Occipital lobe (tissue), 2 donors: Measurements from ENCODE around the gene SLC43A3. TPM values are rescaled to one million over a fixed set of nuclear protein-coding genes. Genes with fewer than 3 reads are reported as not detected.

ENCODE experiments used
- DNase-seq: peaks from one replicate; lab custom pipeline; 2025; lab: John Stamatoyannopoulos, UW
- total RNA-seq: library from RNA; depleted of rRNA; stranded (reverse); fragments of >200 nt; gene quantifications from one replicate; pipeline ENCODE4 v1.2.3, GENCODE V29; 2014

Gene SLC43A3
- 8.7 TPM for total RNA-seq

GRCh38 chr11:57426929-57427726, at the start of gene SLC43A3:
SLC43A3 (minus strand) TSS chr11:57427121; CDS start chr11:57426172, 949 bp downstream.
- no peak for DNase-seq

- DNase-seq, result no peak
Observed at GRCh38 chr11:57476047-57476756, 49.3 kb upstream of the SLC43A3 start.

DNA sequence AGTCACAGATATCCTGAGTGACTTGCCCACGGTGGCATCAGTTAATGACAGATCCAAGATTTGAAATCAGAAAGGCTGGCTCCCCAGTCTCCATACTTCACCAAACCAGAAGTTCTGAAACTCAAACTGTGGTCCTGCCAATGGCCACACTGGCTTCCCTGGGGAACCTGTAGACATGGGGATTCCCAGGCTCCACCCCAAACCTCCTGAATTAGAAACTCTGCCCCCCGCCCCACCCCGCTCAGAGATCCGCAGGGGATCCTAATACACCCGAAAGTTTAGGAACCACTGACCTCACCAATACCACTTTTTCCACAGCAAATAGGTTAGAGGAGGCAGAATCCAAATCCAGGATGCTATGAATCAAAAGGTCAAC, 48.7 kb upstream of the SLC43A3 start:
- DNase-seq, result no peak

- DNase-seq, result no peak
Observed at GRCh38 chr11:57475191-57475590, 48.3 kb upstream of the SLC43A3 start.

DNA sequence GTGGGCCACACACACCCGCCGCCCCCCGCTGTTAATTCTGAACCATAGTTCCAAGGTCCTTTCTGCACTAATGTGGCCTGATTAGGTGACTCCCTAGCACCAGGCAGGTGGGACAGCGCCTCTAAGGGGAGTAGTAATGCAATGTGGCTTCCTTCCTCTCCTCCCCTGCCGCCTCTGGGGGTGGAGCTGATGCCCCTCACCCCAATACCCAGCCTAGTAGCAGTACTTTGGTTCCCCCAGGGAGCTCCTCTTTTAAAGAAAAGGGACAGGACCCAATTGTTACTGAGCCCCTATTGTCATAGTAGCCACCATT, 47.8 kb upstream of the SLC43A3 start:
- DNase-seq, result no peak

GRCh38 chr11:57474017-57474802, 47.3 kb upstream of the SLC43A3 start:
- no peak for DNase-seq

DNA sequence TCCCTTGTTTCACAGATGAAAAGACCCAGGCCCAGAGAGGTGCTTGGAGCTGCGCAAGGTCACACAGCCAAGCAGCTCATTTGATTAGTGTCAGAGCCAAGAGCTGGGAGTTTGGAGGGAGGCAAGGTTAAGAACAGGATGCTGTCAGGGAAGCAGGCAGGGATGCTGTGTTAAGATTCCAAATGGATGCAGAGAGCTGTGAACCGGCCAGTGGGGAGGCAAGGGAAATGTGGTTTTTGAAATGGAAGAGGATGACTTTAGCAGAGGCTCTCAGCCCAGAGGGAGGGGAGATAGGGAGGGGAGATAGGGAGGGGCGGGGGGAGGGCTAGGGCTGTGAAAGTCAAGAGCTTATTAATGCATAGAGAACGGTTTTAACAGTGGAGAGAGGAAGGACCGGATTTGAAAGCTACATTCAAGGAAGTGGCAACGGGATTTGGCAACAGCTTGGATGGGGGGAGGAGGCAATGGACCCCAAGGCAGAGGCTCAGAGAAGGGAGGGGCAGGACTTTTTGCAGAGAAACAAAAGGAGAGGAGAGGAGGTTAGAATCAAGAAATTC, 46.4 kb upstream of the SLC43A3 start:
- DNase-seq, result no peak

GRCh38 chr11:57471496-57471895, 44.6 kb upstream of the SLC43A3 start:
- DNase-seq, result no peak

DNA sequence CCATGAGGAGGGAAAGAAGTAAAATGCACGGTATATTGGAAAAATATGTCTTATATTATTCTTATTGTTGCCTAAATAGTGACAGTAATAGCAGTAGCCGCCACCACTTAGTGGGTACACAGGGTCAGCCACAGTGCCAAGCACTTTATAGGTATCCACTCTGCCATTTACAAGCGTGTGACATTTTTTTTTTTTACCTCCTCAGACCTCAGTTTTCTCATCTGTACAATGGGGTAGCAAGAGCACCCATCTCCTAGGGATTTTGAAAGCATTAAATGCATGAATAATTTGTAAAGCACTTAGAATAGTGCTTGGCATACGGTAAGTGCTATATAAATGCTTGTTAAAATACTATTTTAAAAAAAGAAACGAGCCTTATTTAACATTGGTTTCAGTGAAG, 42.3 kb upstream of the SLC43A3 start:
- DNase-seq, result no peak

GRCh38 chr11:57468276-57468675, 41.4 kb upstream of the SLC43A3 start:
- DNase-seq, result no peak

GRCh38 chr11:57467508-57468157, 40.7 kb upstream of the SLC43A3 start:
- DNase-seq, result no peak

- DNase-seq, result no peak
Observed at GRCh38 chr11:57466680-57467079, 39.8 kb upstream of the SLC43A3 start.

DNA sequence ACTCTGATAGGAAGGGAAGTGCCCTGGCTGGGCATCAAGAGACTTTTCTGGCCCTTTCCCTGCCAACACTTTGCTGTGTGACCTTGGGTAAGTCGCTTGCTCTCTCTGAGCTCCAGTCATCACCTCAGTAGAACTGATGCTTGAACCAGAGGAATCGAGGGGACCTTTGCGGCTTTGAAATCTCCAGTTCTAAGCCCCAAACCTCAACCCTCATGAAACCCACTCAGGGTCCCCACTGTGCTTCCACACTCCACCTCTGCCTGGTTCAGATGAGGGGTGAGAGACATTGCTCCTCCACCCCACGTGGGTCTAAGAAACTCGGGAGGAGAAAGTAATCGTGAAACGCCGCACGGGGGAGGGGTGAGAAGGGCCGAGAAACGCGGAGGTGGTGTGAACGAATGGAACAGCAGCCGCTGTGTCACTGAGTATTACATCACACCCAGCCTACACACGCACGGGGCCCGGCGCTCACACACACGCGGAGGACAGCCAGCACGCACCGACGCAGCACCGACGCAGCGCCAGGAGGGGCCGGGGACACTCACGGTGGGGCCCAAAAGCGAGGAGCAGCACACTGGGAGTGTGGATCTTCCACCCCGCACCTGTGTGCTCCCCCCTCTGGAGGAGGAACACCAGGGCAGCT, 37.7 kb upstream of the SLC43A3 start:
- peak; percentile 64 for DNase-seq

- DNase-seq, result no peak
Observed at GRCh38 chr11:57463671-57464538, 37.0 kb upstream of the SLC43A3 start.

- no peak for DNase-seq
Observed at GRCh38 chr11:57462597-57462996, 35.7 kb upstream of the SLC43A3 start.

- peak; percentile 29 for DNase-seq
Observed at GRCh38 chr11:57461841-57462489, 35.0 kb upstream of the SLC43A3 start.

DNA sequence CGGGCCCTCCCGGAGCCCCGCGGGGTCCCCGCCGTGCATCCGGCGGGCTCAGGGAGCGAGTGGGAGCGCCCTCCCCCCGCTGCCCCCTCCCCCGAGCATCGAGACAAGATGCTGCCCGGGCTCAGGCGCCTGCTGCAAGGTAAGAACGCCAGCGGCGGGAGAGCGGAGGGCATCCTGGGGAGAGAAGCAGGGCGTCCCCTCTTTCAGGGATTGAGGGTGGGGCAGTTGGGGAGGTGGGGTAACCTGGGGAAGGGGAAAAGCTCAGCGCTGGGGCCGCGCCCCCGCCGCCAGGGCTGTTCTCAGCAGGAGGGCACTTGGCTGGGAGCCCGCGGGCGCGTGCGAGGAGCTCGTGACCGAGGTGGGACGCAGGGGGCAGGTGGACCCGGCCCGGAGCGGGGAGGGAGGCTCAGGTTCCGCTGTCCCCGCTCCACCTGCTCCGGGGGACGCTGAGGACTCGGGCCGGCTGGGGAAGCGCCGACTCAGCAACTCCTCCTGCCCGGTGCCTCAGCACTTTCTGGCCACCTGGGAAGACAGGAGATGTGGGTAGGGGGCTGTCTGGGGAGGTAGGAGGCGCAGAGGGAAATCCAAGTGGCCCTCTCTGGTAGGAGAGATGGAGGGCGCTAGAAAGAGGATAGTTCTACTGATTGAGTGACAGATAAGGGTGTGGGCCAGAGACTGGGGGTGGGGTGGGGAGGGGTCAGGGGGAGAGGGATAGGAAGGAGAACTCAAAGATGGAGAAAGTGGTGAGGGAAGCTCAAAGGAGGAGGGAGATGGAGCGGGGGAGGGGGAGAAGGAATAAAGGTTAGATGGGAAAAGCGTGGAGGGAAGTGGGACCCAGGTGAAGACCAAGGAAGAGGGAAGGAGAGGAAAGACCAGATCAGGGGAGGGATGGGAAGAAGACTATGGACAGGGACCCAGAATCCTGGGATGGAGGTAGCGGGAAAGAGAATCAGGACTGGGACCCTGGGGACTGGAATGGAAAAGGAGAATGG, 34.1 kb upstream of the SLC43A3 start:
- no peak for DNase-seq
